Tibial nerve (tissue), 4 donors: Measurements from ENCODE around the gene NUP210. TPM values are rescaled to one million over a fixed set of nuclear protein-coding genes. Genes with fewer than 3 reads are reported as not detected.

ENCODE experiments used
- DNase-seq, 2 donors: peaks; one replicate each; pipeline ENCODE4 v3.0.0-alpha.2; 2019; ENCODE audit warnings: low spot score in 2 of 2
- H3K27ac ChIP-seq, 4 donors: fragments of 200-600 bp; sonication (generic) in 3 of 4; one replicate each; pipeline ENCODE4 v1.5.1; 2017 to 2019; ENCODE audit warnings: mild to moderate bottlenecking in 1 of 4
- H3K27me3 ChIP-seq, 2 donors: fragments of 200-600 bp; sonication (generic) in 1 of 2; one replicate each; pipeline versions ENCODE4 v1.5.1 to v1.6.0; 2017 to 2019
- H3K36me3 ChIP-seq, 3 donors: fragments of 200-600 bp; sonication (generic); one replicate each; pipeline ENCODE4 v1.5.1; 2018 to 2019
- H3K4me1 ChIP-seq, 4 donors: fragments of 200-600 bp; sonication (generic) in 3 of 4; one replicate each; pipeline ENCODE4 v1.5.1; 2017 to 2019
- H3K4me3 ChIP-seq, 4 donors: fragments of 200-600 bp; sonication (generic) in 3 of 4; one replicate each; pipeline ENCODE4 v1.5.1; 2017 to 2019; ENCODE audit warnings: mild to moderate bottlenecking in 1 of 4, moderate library complexity in 1 of 4
- H3K9me3 ChIP-seq, 4 donors: fragments of 200-600 bp; sonication (generic) in 3 of 4; one replicate each; pipeline ENCODE4 v1.5.1; 2017 to 2019
- EP300 ChIP-seq, 2 donors: sonication (generic); formaldehyde crosslinking; IDR thresholded peaks; one replicate each; pipeline ENCODE4 v1.6.1; 2017; ENCODE audit warnings: antibody characterized with exemption in 2 of 2, mild to moderate bottlenecking in 1 of 2
- POLR2A ChIP-seq, 2 donors: fragments of 450-650 bp; IDR thresholded peaks; one replicate each; pipeline ENCODE4 v1.6.1; 2017; ENCODE audit warnings: antibody characterized with exemption in 2 of 2, mild to moderate bottlenecking in 2 of 2, moderate library complexity in 2 of 2
- WGBS, 2 donors: methylation state at CpG; one replicate each; pipeline ENCODE4 v1.1.5; 2018; 5-methylcytosine and 5-hydroxymethylcytosine counted together
- total RNA-seq, 4 donors: library from RNA; depleted of rRNA; stranded (reverse); fragments of >200 nt; gene quantifications; one replicate each; pipeline ENCODE4 v1.1.0, GENCODE V29; 2016
- TF ChIP-seq, protein P1 (sequence below), 5 experiments: fragments of 200-600 bp in 3 of 5; fragments of 450-650 bp in 2 of 5; sonication (generic) in 3 of 5; IDR thresholded peaks; one replicate each; pipeline ENCODE4 v1.5.1; 2016 to 2019; ENCODE audit warnings: antibody characterized with exemption in 5 of 5, mild to moderate bottlenecking in 3 of 5, moderate library complexity in 2 of 5

Gene NUP210
- total RNA-seq, 4 donors from 2014 or later, result 1.3 to 9.3 (median 2.0) TPM

DNA sequence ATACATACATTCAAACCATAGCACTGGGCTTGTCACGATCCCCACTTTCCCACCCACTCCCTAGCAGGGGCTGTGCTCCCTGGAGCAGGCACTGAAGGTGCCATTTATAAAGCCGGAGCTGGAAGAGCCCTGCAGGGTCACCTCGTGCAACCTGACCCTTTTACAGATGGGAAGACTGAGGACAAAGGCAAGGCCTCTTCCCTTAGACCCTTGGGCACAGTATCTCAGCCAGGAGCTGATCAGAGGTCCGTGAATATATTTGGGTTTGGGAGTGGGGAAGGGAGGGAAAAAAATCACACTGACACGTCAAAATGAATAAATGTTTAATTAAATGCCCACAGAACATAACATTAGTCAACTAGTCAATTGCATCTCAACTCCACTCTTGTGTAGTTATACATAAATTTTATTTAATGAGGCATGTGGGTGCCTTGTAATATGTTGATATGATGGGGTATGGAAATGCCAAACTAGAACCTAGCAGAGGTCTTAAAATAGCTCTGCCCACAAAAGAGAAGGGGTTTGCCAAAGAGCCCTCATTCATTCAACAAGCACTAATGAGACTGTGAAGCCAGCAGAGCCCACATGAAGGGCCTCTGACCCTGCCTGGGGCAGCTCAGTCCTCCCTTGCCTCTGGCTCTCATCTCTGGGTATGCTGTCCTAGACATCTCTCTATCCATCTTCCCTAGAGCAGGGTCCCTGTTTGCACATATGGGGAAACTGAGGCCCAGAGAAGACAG is 119.4 kb downstream of the NUP210 start:
- Histone ChIP-seq H3K27ac (no peak overlapping the region), H3K4me3 (no peak overlapping the region), H3K27me3 (peaks cover 0 to 12% of the 10 kb centered on the region in 2 donors), H3K9me3 (no peaks in the 10 kb centered on the region), H3K36me3 (no peaks in the 10 kb centered on the region), H3K4me1 (peaks cover 0 to 9% (median 0%) of the 10 kb centered on the region in 4 donors)
- 57 to 66% methylated on average over 5 of the region's 5 CpGs for WGBS, 2 donors
- TF ChIP-seq, protein P1, sequence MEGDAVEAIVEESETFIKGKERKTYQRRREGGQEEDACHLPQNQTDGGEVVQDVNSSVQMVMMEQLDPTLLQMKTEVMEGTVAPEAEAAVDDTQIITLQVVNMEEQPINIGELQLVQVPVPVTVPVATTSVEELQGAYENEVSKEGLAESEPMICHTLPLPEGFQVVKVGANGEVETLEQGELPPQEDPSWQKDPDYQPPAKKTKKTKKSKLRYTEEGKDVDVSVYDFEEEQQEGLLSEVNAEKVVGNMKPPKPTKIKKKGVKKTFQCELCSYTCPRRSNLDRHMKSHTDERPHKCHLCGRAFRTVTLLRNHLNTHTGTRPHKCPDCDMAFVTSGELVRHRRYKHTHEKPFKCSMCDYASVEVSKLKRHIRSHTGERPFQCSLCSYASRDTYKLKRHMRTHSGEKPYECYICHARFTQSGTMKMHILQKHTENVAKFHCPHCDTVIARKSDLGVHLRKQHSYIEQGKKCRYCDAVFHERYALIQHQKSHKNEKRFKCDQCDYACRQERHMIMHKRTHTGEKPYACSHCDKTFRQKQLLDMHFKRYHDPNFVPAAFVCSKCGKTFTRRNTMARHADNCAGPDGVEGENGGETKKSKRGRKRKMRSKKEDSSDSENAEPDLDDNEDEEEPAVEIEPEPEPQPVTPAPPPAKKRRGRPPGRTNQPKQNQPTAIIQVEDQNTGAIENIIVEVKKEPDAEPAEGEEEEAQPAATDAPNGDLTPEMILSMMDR (IDR thresholded peaks at IDR 0.05), result no peak
- no peak for TF ChIP-seq POLR2A (IDR thresholded peaks at IDR 0.05)
- no peak for TF ChIP-seq EP300 (IDR thresholded peaks at IDR 0.05)
- DNase-seq, result no peak

DNA sequence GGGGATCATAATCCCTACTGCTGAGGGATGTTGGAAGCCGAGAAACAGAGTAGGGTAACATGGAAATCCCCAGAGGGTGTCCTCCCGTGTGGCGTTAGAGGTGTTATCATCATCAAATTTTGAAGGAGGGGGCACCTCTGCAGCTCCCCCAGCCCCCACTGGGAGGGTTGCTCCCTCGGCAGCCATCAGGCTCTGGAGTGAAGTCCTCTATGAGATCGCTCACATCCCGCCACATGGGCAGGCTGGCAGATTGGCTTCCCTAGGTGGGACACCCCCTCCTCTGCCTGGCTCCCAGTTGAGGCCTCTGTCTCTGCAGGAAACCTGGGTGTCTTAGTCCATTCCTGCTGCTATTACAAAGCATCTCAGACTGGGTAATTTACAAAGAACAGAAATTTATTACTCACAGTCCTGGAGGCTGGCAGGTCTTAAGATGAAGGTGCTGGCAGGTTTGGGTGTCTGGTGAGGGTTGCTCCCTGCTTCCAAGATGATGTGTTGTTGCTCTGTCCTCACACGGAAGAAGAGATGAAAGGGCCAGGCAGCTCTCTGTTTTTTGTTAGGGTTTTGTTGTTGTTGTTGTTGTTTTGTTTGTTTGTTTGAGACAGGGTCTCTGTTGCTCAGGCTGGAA is 120.5 kb downstream of the NUP210 start:
- DNase-seq, result no peak
- Histone ChIP-seq H3K27ac (no peak overlapping the region), H3K4me1 (peaks cover 0 to 9% (median 0%) of the 10 kb centered on the region in 4 donors), H3K27me3 (peaks cover 0 to 15% of the 10 kb centered on the region in 2 donors), H3K36me3 (no peaks in the 10 kb centered on the region), H3K4me3 (no peak overlapping the region), H3K9me3 (no peaks in the 10 kb centered on the region)
- WGBS, 2 donors, result 75 to 83% methylated on average over 7 of the region's 7 CpGs
- TF ChIP-seq EP300 (IDR thresholded peaks at IDR 0.05) (no peak), POLR2A (IDR thresholded peaks at IDR 0.05) (no peak)
- TF ChIP-seq, protein P1 (IDR thresholded peaks at IDR 0.05), result no peak

DNA sequence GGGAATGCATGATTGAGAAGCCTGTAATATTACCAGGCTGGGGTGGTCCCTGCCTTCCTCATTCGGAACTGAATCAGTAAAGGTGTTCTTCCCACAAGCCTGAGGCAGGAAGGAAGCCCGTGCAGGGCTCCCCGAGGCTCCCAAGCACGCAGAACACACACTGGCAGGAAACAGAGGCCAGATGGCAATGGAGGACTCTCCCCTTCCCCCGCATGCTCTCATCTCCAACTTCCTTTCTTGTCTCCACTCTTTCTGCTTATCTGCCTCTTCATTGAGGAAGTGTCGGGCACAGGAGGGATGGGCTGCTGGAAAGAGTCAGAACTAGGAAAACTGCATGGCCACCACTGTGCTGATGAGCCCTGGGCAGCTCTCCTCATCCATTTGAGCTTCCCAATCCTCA is 123.5 kb downstream of the NUP210 start:
- 15 to 22% methylated on average over 6 of the region's 6 CpGs for WGBS, 2 donors
- H3K27me3 ChIP-seq, result peaks cover 0 to 15% of the 10 kb centered on the region in 2 donors
- H3K9me3 ChIP-seq, result no peaks in the 10 kb centered on the region
- TF ChIP-seq EP300 (IDR thresholded peaks at IDR 0.05) (no peak), POLR2A (IDR thresholded peaks at IDR 0.05) (no peak)
- TF ChIP-seq, protein P1 (IDR thresholded peaks at IDR 0.05), result no peak
- DNase-seq, result no peak
- peaks cover 0 to 6% (median 0%) of the 10 kb centered on the region in 4 donors for H3K4me1 ChIP-seq
- H3K4me3 ChIP-seq, result no peak overlapping the region
- no peaks in the 10 kb centered on the region for H3K36me3 ChIP-seq
- H3K27ac ChIP-seq, result no peak overlapping the region

DNA sequence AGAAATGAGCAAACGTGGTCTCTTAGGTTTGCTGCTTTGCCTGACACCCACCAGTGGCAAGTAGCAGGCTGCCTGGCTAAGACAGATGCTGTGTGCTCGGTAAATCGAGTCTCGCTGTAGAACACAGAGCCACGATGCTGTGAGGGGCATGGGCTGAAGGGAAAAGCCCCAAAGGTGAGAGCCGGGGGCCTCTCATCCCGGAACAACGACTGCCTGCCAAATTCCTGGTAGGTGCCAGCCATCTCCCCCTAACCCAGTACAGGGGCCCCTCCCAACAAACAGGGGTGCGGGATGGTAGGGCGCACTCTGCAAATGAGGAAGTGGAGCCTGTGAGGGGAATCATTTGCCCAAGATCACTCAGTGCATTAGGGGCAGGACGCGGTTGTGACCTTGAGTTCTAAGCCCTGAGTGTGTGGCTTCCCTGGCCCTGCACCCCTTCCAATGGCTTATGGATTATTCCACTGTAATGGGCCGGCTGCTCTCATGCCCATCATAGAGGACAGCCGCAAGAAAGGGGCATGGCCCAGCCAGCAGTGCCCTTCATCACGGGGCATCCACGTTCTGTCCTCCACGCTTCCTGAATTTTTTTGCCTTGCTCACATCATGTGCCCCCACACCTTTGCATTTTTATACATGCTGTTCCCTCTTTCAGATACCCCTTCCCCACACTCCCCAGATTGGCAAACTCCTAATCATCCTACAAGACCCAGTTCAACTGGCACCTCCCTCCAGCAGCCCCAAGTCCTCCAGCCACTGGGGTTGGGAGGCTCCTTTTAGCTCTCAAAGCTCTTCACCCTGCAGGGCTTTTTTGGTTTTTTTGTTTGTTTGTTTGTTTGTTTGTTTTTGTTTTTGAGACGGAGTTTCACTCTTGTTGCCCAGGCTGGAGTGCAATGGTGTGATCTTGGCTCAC is 125.4 kb downstream of the NUP210 start:
- Histone ChIP-seq H3K4me1 (no peaks in the 10 kb centered on the region), H3K4me3 (no peak overlapping the region), H3K9me3 (no peaks in the 10 kb centered on the region), H3K27ac (no peak overlapping the region), H3K36me3 (no peaks in the 10 kb centered on the region), H3K27me3 (peaks cover 0 to 15% of the 10 kb centered on the region in 2 donors)
- no peak for DNase-seq
- TF ChIP-seq EP300 (IDR thresholded peaks at IDR 0.05), result no peak
- TF ChIP-seq POLR2A (IDR thresholded peaks at IDR 0.05), result no peak
- TF ChIP-seq, protein P1 (IDR thresholded peaks at IDR 0.05), result no peak
- WGBS, 2 donors, result 81 to 84% methylated on average over 18 of the region's 18 CpGs
